HepG2 (cell line): ENCODE results near the gene ZBTB9. TPM values are rescaled to one million over a fixed set of nuclear protein-coding genes. Genes with fewer than 3 reads are reported as not detected.

Source experiments
- ATAC-seq: fragments of 200-7000 bp; cut with Tn5 transposase; 3 replicates; pipeline ENCODE4 v1.9.1; 2020; ENCODE audit warnings: mild to moderate bottlenecking, moderate library complexity
- BruUV-seq: library from RNA; stranded (reverse); fragments of 400-500 nt; replicated peaks from 2 replicates; lab custom pipeline; 2021; lab: Mats Ljungman, UMichigan
- CTCF ChIA-PET: fragments of 300-600 bp; formaldehyde crosslinking; extraction: SDS; loops from one replicate; lab custom pipeline; 2021; ENCODE audit warnings: low total read pairs, inconsistent platforms, low intra/inter-chr PET ratio; lab: Yijun Ruan, JAX
- POLR2A ChIA-PET: fragments of 350-600 bp; sonication (Branson Sonifier 250); formaldehyde crosslinking; loops from one replicate; lab custom pipeline; 2020; ENCODE audit warnings: antibody characterized with exemption, inconsistent platforms; lab: Yijun Ruan, JAX
- DNase-seq: peaks from one replicate; pipeline ENCODE4 v3.0.0-alpha.2; 2015; ENCODE audit warnings: low spot score
- FAIRE-seq: peaks from 3 replicates; lab custom pipeline; 2011; peaks lifted over from hg19 to GRCh38; lab: Jason Lieb, UNC
- H2AFZ ChIP-seq: one replicate; pipeline ENCODE4 v1.6.1; 2011; ENCODE audit warnings: low read length, inconsistent platforms
- H3K27ac ChIP-seq: fragments of 300-600 bp; 3 replicates; pipeline ENCODE4 v1.8.0; 2011; ENCODE audit warnings: mixed run types, mild to moderate bottlenecking, mixed read lengths, low read length, inconsistent platforms; ENCODE audit not compliant: insufficient read depth; ENCODE audit errors: extremely low read length
- H3K27me3 ChIP-seq, 2 experiments: fragments of 200-600 bp in 1 of 2; 2 replicates in 1 of 2; 3 replicates in 1 of 2; pipeline versions ENCODE4 v1.6.0 to v1.8.0; 2011; ENCODE audit warnings: low read length in 2 of 2, mild to moderate bottlenecking in 2 of 2, moderate library complexity in 2 of 2, inconsistent platforms in 1 of 2; ENCODE audit not compliant: insufficient read depth in 2 of 2, control insufficient read depth in 1 of 2
- H3K36me3 ChIP-seq, 2 experiments: fragments of 200-600 bp in 1 of 2; replicated peaks in 1 of 2; 2 replicates in 1 of 2; 3 replicates in 1 of 2; pipeline versions ENCODE4 v1.5.1 to v1.8.0; 2011; ENCODE audit warnings: low read length in 2 of 2, inconsistent platforms in 1 of 2; ENCODE audit not compliant: insufficient read depth in 2 of 2, control insufficient read depth in 1 of 2
- H3K4me1 ChIP-seq: 2 replicates; pipeline ENCODE4 v1.5.1; 2012; ENCODE audit warnings: low read length, inconsistent platforms; ENCODE audit not compliant: insufficient read depth
- H3K4me2 ChIP-seq: 2 replicates; pipeline ENCODE4 v1.6.0; 2011; ENCODE audit warnings: low read depth, low read length, inconsistent platforms
- H3K4me3 ChIP-seq, 3 experiments: fragments of 200-600 bp in 1 of 3; sonication (generic), shearing (Covaris generic) in 1 of 3; replicated peaks in 1 of 3; 2 replicates each; pipeline ENCODE4 v1.5.1; 2011 to 2016; ENCODE audit warnings: low read length in 3 of 3, inconsistent platforms in 2 of 3, low read depth in 2 of 3, mild to moderate bottlenecking in 2 of 3, control low read depth in 1 of 3, mixed read lengths in 1 of 3; ENCODE audit not compliant: insufficient read depth in 1 of 3
- H3K79me2 ChIP-seq: one replicate; pipeline ENCODE4 v1.6.1; 2011; ENCODE audit warnings: low read length, inconsistent platforms; ENCODE audit not compliant: insufficient read depth
- H3K9ac ChIP-seq: 2 replicates; pipeline ENCODE4 v1.6.0; 2011; ENCODE audit warnings: mild to moderate bottlenecking, low read depth, low read length, inconsistent platforms; ENCODE audit not compliant: insufficient read depth
- H3K9me3 ChIP-seq: 2 replicates; pipeline ENCODE4 v1.5.1; 2012; ENCODE audit warnings: mild to moderate bottlenecking, low read length
- H4K20me1 ChIP-seq: 2 replicates; pipeline ENCODE4 v1.6.0; 2011; ENCODE audit warnings: inconsistent platforms, mild to moderate bottlenecking, low read length, moderate library complexity; ENCODE audit not compliant: insufficient read depth
- CEBPG ChIP-seq: IDR thresholded peaks from 2 replicates; pipeline ENCODE4 v1.6.1; 2016
- DMTF1 ChIP-seq: sonication (generic); formaldehyde crosslinking; IDR thresholded peaks from 2 replicates; pipeline ENCODE4 v1.4.0; 2020; ENCODE audit warnings: mild to moderate bottlenecking, missing genetic modification reagents
- IKZF5 ChIP-seq: IDR thresholded peaks from 2 replicates; pipeline ENCODE4 v1.6.1; 2018; ENCODE audit warnings: missing genetic modification reagents, mild to moderate bottlenecking, missing compliant biosample characterization
- KDM3A ChIP-seq: IDR thresholded peaks from 2 replicates; pipeline ENCODE4 v1.6.1; 2018; ENCODE audit warnings: low read depth, missing compliant biosample characterization
- NONO ChIP-seq, 2 experiments: fragments of 450-650 bp in 1 of 2; sonication (generic) in 1 of 2; formaldehyde crosslinking in 1 of 2; IDR thresholded peaks in 1 of 2; conservative IDR thresholded peaks in 1 of 2; 2 replicates each; pipeline versions ENCODE4 v1.6.1 to v1.8.0; 2017 to 2022; ENCODE audit warnings: mild to moderate bottlenecking in 1 of 2, missing genetic modification reagents in 1 of 2, moderate library complexity in 1 of 2
- NR0B2 ChIP-seq: sonication (generic); formaldehyde crosslinking; IDR thresholded peaks from 2 replicates; pipeline ENCODE4 v1.4.0; 2020; ENCODE audit warnings: mild to moderate bottlenecking, missing genetic modification reagents
- NR2F6 ChIP-seq, 2 experiments: IDR thresholded peaks; 2 replicates each; pipeline ENCODE4 v1.6.1; 2016; ENCODE audit warnings: antibody characterized with exemption in 1 of 2, mild to moderate bottlenecking in 1 of 2
- ZBTB46 ChIP-seq: sonication (generic); formaldehyde crosslinking; IDR thresholded peaks from 2 replicates; pipeline ENCODE4 v1.4.0; 2020; ENCODE audit warnings: mild to moderate bottlenecking, missing genetic modification reagents, borderline replicate concordance
- ZFY ChIP-seq: sonication (generic); formaldehyde crosslinking; IDR thresholded peaks from 2 replicates; pipeline ENCODE4 v1.4.0; 2020; ENCODE audit warnings: missing genetic modification reagents
- ZNF639 ChIP-seq: conservative IDR thresholded peaks from 2 replicates; pipeline ENCODE4 v1.6.1; 2018; ENCODE audit warnings: missing genetic modification reagents
- ZSCAN21 ChIP-seq: sonication (generic); formaldehyde crosslinking; IDR thresholded peaks from 2 replicates; pipeline ENCODE4 v1.8.0; 2022; ENCODE audit warnings: mild to moderate bottlenecking, missing genetic modification reagents, moderate library complexity, borderline replicate concordance
- ZZZ3 ChIP-seq: sonication (generic); formaldehyde crosslinking; IDR thresholded peaks from 2 replicates; pipeline ENCODE4 v1.4.0; 2020; ENCODE audit warnings: missing genetic modification reagents, mild to moderate bottlenecking, borderline replicate concordance
- WGBS: methylation state at CpG from one replicate; pipeline ENCODE4 v1.1.6; 2017; ENCODE audit warnings: low lambda C conversion rate; 5-methylcytosine and 5-hydroxymethylcytosine counted together
- in situ Hi-C: cut with HindIII; loops from 2 replicates; pipeline ENCODE4 v1.10.0; 2017; ENCODE audit warnings: low pct_unique_long_range_greater_than_20kb; ENCODE audit not compliant: extremely low pct_ligation_motif_present
- intact Hi-C: fragments of 100-400 bp; cut with micrococcal nuclease; formaldehyde crosslinking; loops from one replicate; pipeline ENCODE4 v1.10.0; 2022; ENCODE audit not compliant: unreplicated experiment
- polyA plus RNA-seq, 8 experiments: library from polyadenylated mRNA; depleted of rRNA in 3 of 8; stranded (reverse) in 7 of 8; unstranded in 1 of 8; fragments of >200 nt; fragmentation: Illumina TruSeq in 4 of 8; extraction: Trizol in 4 of 8; gene quantifications; 2 replicates each; pipeline versions ENCODE4 v1.2.1 to v1.2.3, GENCODE V29; 2011 to 2016; ENCODE audit warnings: low read depth in 4 of 8, missing spikeins in 1 of 8, mixed read lengths in 1 of 8; ENCODE audit not compliant: insufficient read depth in 1 of 8
- total RNA-seq, 5 experiments: library from RNA; depleted of rRNA; stranded (reverse); fragments of >200 nt; fragmentation: Illumina TruSeq; extraction: Trizol; gene quantifications; 2 replicates each; pipeline ENCODE4 v1.2.3, GENCODE V29; 2016; ENCODE audit warnings: low read depth in 1 of 5

ZBTB9 gene
- total and polyA plus RNA-seq, 2 of the 13 experiments (the other 11 are each of a cell fraction or from before 2014, with no cell fraction given), result 5.3 to 9.2 TPM

GRCh38 chr6:33427585-33428223, 26.7 kb upstream of the ZBTB9 start (continued):
- no peak for TF ChIP-seq DMTF1 (CRISPR knock-in tag)
- TF ChIP-seq ZBTB46 (CRISPR knock-in tag), result no peak
- TF ChIP-seq NONO (IDR thresholded peaks at IDR 0.05), result no peak
- peak; percentile 17; the same call in 1 of the 2 replicates for TF ChIP-seq NONO (CRISPR knock-in tag; conservative IDR thresholded peaks at IDR 0.05)
- TF ChIP-seq ZSCAN21 (CRISPR knock-in tag), result no peak

GRCh38 chr6:33428224-33428965, 26.0 kb upstream of the ZBTB9 start:
- Histone ChIP-seq H3K27me3 (peaks cover 0 to 10% of the 10 kb centered on the region in 2 experiments; a peak in 3 of 5 replicates), H3K9me3 (no peaks in the 10 kb centered on the region), H3K79me2 (no peaks in the 10 kb centered on the region), H3K9ac (0 out of 2 replicates have a peak overlapping the region, but pooled peaks have one; percentile 13), H2AFZ (no peak overlapping the region), H3K27ac (no peak overlapping the region), H3K36me3 (no peaks in the 10 kb centered on the region), H3K4me1 (peaks cover 58% of the 10 kb centered on the region), H3K4me3 (peak overlapping the region in 2 of 3 experiments; percentile 63 to 78; a peak in 4 of 6 replicates), H3K4me2 (peak overlapping the region; percentile 74), H4K20me1 (no peaks in the 10 kb centered on the region)
- CTCF ChIA-PET, result no interaction called here
- BruUV-seq, result no TSS peak
- WGBS, result 7% methylated on average over 21 of the region's 33 CpGs
- intact Hi-C loops, result loop anchor here (1.0 kb wide), 1 partner anchor 26 kb away; the partner anchor contains the start of gene ZBTB9
- POLR2A ChIA-PET, result interaction anchor here (1.2 to 3.5 kb wide), 2 partner anchors 10 to 26 kb away, joined by 5 to 23 read pairs; partner anchors contain the start of genes CUTA, SYNGAP1 and ZBTB9
- FAIRE-seq, result peak; percentile 88
- ATAC-seq, result peak; percentile 67
- in situ Hi-C loops, result no loop called here
- DNase-seq, result peak; percentile 79
- TF ChIP-seq IKZF5 (CRISPR knock-in tag) (peak; percentile 19; the same call in 1 of the 2 replicates), ZNF639 (peak; percentile 40; the same call in 1 of the 2 replicates), KDM3A (CRISPR knock-in tag) (no peak), ZFY (peak; percentile 44; the same call in 1 of the 2 replicates), ZZZ3 (CRISPR knock-in tag) (0 out of 2 replicates have a peak, but pooled peaks have one; percentile 26), NR0B2 (CRISPR knock-in tag) (peak; percentile 71; the same call in 1 of the 2 replicates), CEBPG (CRISPR knock-in tag) (peak; percentile 11; the same call in 1 of the 2 replicates), NR2F6 (IDR thresholded peaks at IDR 0.05) (peak; percentile 83), NR2F6 (CRISPR knock-in tag; IDR thresholded peaks at IDR 0.05) (peak; percentile 84; the same call in 1 of the 2 replicates)
